HUES6 (cell line): Measurements from ENCODE around the gene PLRG1.

Experiments
- H3K27ac ChIP-seq: 2 replicates; pipeline ENCODE4 v1.7.0; 2013; ENCODE audit warnings: low read depth, mild to moderate bottlenecking, low read length, inconsistent platforms
- H3K27me3 ChIP-seq: 2 replicates; pipeline ENCODE4 v1.6.1; 2013; ENCODE audit warnings: low read length; ENCODE audit not compliant: control insufficient read depth, insufficient read depth
- H3K36me3 ChIP-seq: 2 replicates; pipeline ENCODE4 v1.6.1; 2013; ENCODE audit warnings: low read length; ENCODE audit not compliant: control insufficient read depth, insufficient read depth
- H3K4me1 ChIP-seq: 2 replicates; pipeline ENCODE4 v1.6.1; 2013; ENCODE audit warnings: low read length; ENCODE audit not compliant: control insufficient read depth, insufficient read depth
- H3K4me3 ChIP-seq: 2 replicates; pipeline ENCODE4 v1.5.1; 2013; ENCODE audit warnings: low read depth, low read length
- H3K9ac ChIP-seq: one replicate; pipeline ENCODE4 v1.6.1; 2013; ENCODE audit warnings: mild to moderate bottlenecking, low read length
- H3K9me3 ChIP-seq: 2 replicates; pipeline ENCODE4 v1.6.1; 2013; ENCODE audit warnings: low read depth, low read length; ENCODE audit not compliant: control insufficient read depth, insufficient read depth

Gene PLRG1

DNA sequence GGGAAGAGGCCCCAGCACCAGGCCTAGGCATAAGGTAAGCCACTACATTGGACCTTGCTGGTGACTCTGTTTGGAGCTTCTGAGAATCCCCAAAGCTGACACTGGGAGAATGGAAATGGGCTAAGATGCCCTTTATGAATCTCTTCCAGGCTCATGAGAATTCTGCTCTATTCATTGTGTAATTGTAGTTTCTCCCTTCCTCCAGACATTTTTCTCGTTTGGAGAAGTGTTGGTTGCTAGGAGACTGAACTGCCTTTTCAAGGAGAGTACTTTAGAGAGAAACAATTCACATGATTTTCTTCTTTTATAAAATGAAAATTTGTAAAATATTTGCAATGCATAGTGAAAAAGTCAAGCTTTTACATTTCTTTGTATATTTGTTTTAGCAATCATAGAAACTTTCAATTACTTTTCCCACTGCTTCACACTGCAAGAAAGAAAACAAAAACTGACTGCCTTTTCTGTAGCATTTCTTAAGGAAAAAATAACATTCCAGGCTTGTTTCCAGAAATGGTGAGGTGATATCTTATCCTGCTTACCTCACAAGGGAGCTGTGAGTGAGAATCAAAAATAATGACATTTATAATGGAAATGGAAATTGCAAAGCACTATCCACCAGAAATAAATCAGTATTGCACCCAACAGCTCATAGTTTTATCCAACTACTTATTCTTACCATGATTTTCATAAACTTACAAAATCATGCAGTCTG lies 33.7 kb downstream of the PLRG1 start:
- no peaks in the 10 kb centered on the region for H3K36me3 ChIP-seq
- H3K4me1 ChIP-seq = no peaks in the 10 kb centered on the region
- no peak overlapping the region for H3K4me3 ChIP-seq
- no peak overlapping the region for H3K9ac ChIP-seq
- no peaks in the 10 kb centered on the region for H3K27me3 ChIP-seq
- H3K9me3 ChIP-seq = no peaks in the 10 kb centered on the region
- no peak overlapping the region for H3K27ac ChIP-seq

DNA sequence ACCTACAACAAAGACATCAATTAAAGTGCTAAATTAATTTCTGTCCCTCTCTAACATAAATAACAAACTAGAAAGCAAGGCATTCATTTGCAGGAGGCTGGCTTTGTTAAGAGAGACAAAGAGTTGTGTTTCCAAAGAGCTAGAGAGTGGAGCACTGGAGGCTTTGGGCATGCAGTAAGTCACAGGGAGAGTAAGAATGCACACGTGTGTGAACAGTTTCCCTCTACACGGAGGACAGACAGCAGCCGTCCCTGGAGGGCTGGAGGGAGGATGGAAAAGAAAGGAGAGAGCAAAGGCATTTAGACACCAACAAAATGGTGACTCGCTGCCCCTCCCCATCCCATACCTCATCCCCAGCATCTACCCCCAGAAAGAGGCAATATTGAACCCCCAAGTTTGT lies 38.2 kb downstream of the PLRG1 start:
- Histone ChIP-seq H3K36me3 (no peaks in the 10 kb centered on the region), H3K9me3 (no peaks in the 10 kb centered on the region)

DNA sequence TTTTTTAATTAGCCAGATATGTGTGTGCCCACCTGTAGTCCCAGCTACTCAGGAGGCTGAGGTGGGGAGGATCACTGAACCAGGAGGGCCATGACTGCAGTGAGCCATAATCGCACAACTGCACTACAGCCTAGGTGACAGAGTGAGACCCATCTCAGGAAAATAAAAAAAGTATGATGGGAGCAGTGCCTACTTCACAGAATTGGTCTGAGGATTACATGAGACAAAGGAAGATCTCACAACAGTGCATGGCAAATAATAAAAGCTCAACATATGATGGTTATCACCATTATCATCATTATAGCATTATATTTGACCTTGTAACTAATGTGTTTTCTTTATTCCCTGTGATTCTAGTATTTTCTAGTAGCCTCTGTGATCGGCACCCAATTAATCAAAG lies 38.7 kb downstream of the PLRG1 start:
- Histone ChIP-seq H3K9me3 (no peaks in the 10 kb centered on the region), H3K4me1 (no peaks in the 10 kb centered on the region), H3K36me3 (no peaks in the 10 kb centered on the region), H3K9ac (no peak overlapping the region), H3K4me3 (no peak overlapping the region), H3K27me3 (no peaks in the 10 kb centered on the region), H3K27ac (no peak overlapping the region)

More for the DNA sequence above, 38.2 kb downstream of the PLRG1 start:
- Histone ChIP-seq H3K9ac (no peak overlapping the region), H3K27me3 (no peaks in the 10 kb centered on the region), H3K4me1 (no peaks in the 10 kb centered on the region), H3K27ac (no peak overlapping the region), H3K4me3 (no peak overlapping the region)

GRCh38 chr4:154507156-154507555 lies 43.0 kb downstream of the PLRG1 start:
- Histone ChIP-seq H3K9me3 (no peaks in the 10 kb centered on the region), H3K9ac (no peak overlapping the region), H3K27me3 (no peaks in the 10 kb centered on the region), H3K4me3 (no peak overlapping the region), H3K27ac (no peak overlapping the region), H3K4me1 (no peaks in the 10 kb centered on the region), H3K36me3 (no peaks in the 10 kb centered on the region)

- Histone ChIP-seq H3K36me3 (no peaks in the 10 kb centered on the region), H3K9ac (no peak overlapping the region), H3K4me1 (no peaks in the 10 kb centered on the region), H3K9me3 (no peaks in the 10 kb centered on the region), H3K27me3 (no peaks in the 10 kb centered on the region), H3K4me3 (no peak overlapping the region), H3K27ac (no peak overlapping the region)
Observed at GRCh38 chr4:154506253-154506652, 43.9 kb downstream of the PLRG1 start.

- H3K4me1 ChIP-seq = no peaks in the 10 kb centered on the region
- H3K36me3 ChIP-seq = no peaks in the 10 kb centered on the region
- H3K27me3 ChIP-seq = no peaks in the 10 kb centered on the region; the same call in 1 of the 2 replicates
- H3K27ac ChIP-seq = no peak overlapping the region
- H3K4me3 ChIP-seq = no peak overlapping the region
- H3K9ac ChIP-seq = no peak overlapping the region
- no peaks in the 10 kb centered on the region for H3K9me3 ChIP-seq
Observed at GRCh38 chr4:154503598-154503997, 46.6 kb downstream of the PLRG1 start.

- Histone ChIP-seq H3K27ac (no peak overlapping the region), H3K36me3 (no peaks in the 10 kb centered on the region), H3K9ac (no peak overlapping the region), H3K4me1 (no peaks in the 10 kb centered on the region), H3K27me3 (no peaks in the 10 kb centered on the region; the same call in 1 of the 2 replicates), H3K4me3 (no peak overlapping the region), H3K9me3 (no peaks in the 10 kb centered on the region)
Observed at GRCh38 chr4:154502111-154502510, 48.1 kb downstream of the PLRG1 start.

GRCh38 chr4:154497889-154498288 lies 52.3 kb downstream of the PLRG1 start:
- Histone ChIP-seq H3K4me1 (no peaks in the 10 kb centered on the region), H3K9ac (no peak overlapping the region), H3K36me3 (no peaks in the 10 kb centered on the region), H3K4me3 (no peak overlapping the region), H3K9me3 (no peaks in the 10 kb centered on the region), H3K27ac (no peak overlapping the region), H3K27me3 (peaks cover 16% of the 10 kb centered on the region)

DNA sequence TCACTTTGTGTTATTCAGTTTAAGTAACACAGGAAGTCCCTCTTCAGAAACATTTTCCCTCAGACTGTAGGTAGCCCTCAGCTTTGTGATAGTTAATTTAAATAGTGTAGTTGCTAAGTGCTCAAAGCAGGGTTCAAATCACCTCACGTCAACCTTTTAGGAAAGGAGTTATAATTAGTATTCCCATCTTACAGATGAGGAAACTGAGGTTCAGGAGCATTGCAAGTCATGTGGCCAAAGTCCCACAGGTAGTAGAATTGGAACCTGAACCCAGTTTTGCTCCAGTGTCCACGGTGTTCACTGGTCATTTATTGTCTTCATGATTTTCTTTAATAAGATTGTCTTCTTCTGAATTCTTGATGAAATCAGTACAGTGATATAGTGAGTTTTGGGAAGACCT lies 54.3 kb downstream of the PLRG1 start:
- H3K27me3 ChIP-seq = peaks cover 36% of the 10 kb centered on the region
- no peaks in the 10 kb centered on the region for H3K9me3 ChIP-seq

GRCh38 chr4:154492288-154492687 lies 57.9 kb downstream of the PLRG1 start:
- H3K36me3 ChIP-seq = no peaks in the 10 kb centered on the region
- H3K4me1 ChIP-seq = no peaks in the 10 kb centered on the region
- H3K27ac ChIP-seq = no peak overlapping the region
- no peak overlapping the region for H3K9ac ChIP-seq
- peaks cover 72% of the 10 kb centered on the region for H3K27me3 ChIP-seq
- H3K4me3 ChIP-seq = peak overlapping the region; percentile 59
- H3K9me3 ChIP-seq = no peaks in the 10 kb centered on the region

More for the DNA sequence above, 54.3 kb downstream of the PLRG1 start:
- Histone ChIP-seq H3K9ac (no peak overlapping the region), H3K36me3 (no peaks in the 10 kb centered on the region), H3K4me3 (no peak overlapping the region), H3K27ac (no peak overlapping the region), H3K4me1 (no peaks in the 10 kb centered on the region)

- Histone ChIP-seq H3K4me3 (peak within 1 kb of the TSS; percentile 59), H3K27ac (no peak within 1 kb of the TSS), H3K9ac (no peak within 1 kb of the TSS), H3K4me1 (no peaks in the 10 kb centered on the region), H3K36me3 (no peaks in the 10 kb centered on the region), H3K9me3 (no peaks in the 10 kb centered on the region), H3K27me3 (peaks cover 79% of the 10 kb centered on the region)
Observed at GRCh38 chr4:154491341-154492271, 58.6 kb downstream of the PLRG1 start, which contains the start of gene DCHS2. Gene DCHS2 (minus strand): TSS chr4:154491799. CDS start chr4:154491355, 444 bp downstream.
